ENCODE data around the gene TBC1D22A.
A peak's percentile ranks its signal among the peaks of the same experiment; 100 is the strongest.

The TBC1D22A gene

DNA sequence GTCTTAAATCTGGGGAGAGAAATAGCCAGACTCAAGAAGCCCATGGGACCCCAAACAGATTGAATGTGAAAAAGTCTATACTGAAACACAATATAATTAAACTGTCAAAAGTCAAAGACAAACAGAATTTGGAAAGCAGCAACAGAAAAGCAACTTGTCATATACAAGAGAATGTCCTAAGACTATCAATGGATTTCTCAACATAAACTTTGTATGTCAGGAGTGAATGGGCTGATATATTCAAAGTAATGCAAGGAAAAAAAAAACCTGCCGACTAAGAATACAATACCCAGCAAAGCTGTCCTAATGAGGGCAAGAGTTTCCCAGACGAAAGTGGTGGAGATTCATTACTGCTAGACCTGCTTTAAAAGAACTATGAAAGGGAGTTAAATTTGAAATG lies 73.2 kb downstream of the TBC1D22A start:
- no peak for DNase-seq (ENCODE audit: low read depth)

DNA sequence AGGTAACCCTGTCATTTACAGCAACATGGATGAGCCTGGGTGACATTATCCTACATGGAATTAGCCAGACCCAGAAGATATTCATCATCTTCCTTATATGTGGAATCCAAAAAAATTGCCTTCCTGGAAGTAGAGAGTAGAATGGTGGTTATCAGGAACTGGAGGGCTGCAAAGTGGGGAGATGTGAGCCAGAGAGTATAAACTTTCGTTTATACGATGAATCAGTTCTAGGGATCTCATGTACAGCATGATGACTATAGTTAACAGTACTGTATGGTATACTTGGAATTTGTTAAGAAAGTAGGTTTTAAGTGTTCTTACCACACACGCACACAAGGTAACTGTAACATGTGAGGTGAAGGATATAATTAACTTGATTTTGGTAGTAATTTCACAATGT lies 79.1 kb downstream of the TBC1D22A start:
- no peak for DNase-seq (ENCODE audit: low read depth)

DNA sequence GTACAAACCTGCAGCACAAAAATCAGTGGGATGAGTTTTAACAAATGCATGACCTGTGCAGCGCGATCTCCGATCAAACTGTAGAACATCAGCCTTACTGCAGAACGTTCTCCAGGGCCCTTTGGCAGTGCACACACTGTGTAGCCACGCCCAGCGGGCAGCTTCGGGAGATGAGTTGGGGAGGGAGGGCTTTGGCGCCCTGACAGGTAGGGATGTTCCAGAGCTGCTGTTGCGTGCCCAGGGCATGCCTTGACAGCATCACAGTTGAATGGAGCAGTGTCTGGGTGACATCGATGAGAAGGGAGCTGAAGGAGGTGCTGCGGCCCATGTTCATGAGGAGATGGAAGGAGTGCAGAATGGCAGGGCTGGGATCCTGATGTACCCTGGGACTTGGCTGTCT lies 80.2 kb downstream of the TBC1D22A start:
- DNase-seq (ENCODE audit: low read depth) = no peak

DNA sequence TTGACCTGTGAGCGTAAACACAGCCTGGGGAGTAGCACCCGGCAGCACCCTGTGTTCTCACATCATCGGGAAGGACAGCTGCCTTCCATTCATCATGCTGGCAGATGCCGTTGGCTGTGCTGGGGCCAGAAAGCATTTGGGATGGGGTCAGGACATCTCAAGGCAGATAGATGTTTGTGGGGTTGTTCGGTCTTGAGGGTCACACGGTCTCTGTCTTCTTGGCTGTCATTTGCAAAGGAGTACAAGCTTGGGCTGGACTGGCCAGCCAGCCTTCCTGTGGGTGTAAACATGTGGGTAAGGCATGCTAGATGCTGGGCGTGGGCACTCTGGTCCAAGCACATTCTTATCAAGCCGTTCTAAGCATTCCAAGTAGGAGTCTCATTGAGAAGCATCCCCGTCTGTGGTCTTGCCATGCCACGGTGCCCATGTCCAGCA lies 81.4 kb downstream of the TBC1D22A start:
- DNase-seq (ENCODE audit: low read depth) = peak; percentile 28

DNA sequence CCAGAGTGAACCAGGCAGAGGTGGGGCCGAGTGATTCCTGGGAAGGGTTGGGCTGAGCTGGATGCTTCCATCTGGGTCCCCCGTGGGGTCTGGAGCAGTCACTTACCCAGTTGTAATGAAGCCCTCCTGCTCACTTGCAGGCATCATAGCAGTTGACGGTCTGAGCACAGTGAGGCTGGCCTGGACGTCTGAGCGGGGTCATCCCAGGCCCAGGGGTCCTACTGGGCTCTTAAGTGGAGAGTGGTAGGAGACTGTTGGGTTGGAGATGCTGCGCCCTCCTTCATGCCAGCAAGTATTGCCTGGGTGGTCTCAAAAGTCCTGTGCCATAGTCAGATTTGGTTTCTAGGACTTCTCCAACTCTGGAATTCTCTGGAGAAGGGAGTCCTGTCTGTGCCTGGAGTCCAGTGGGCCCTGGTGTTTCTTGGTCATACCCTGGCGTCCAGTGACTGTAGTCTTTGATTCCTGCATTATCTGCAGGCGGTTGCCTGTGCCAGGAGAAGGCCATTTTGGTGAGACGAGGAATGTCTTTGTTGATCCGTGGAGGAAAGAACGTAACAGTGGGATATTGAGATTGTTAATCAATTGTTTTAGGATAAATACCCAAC lies 82.3 kb downstream of the TBC1D22A start:
- DNase-seq (ENCODE audit: low read depth) = no peak

DNA sequence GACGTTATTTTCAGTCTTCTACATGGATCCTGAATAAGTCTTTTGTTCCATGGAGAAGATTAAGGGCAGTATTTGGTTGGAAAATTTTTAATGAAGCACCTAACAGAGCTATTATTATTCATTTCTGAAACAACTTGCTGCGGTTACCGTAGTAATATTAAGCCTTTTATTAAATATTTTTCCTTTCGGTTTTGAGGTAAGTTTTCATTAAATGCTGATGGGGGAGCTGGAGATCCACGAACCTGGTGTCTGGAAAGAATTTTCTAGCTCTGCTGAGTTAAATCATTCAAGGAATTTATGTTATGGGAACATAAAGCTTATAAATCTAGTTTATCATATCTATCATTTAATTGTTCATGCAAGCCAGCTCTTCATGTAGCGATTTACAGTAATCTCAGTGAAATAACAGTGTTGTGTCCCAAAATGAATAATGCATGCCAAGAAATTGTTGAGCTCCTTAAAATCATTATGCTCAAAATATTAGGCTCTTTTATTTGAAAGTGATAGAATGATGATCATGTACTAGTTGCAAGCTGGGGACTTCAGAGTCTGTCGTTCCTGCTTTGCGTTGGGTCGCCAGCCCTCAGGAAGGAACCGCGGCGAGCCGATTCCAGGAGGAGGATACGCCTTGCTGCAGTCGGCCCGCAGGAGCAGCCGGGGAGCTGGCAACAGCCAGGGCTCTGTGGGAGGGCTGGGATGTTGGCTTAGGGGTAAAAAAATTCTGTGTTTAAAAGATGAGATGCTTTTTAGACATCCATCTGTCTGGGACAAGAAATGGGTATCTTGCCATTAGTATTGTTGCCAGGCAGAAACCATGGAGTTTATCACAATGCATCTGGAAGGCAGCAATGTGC lies 83.1 kb downstream of the TBC1D22A start:
- DNase-seq (ENCODE audit: low read depth) = peak; percentile 40

DNA sequence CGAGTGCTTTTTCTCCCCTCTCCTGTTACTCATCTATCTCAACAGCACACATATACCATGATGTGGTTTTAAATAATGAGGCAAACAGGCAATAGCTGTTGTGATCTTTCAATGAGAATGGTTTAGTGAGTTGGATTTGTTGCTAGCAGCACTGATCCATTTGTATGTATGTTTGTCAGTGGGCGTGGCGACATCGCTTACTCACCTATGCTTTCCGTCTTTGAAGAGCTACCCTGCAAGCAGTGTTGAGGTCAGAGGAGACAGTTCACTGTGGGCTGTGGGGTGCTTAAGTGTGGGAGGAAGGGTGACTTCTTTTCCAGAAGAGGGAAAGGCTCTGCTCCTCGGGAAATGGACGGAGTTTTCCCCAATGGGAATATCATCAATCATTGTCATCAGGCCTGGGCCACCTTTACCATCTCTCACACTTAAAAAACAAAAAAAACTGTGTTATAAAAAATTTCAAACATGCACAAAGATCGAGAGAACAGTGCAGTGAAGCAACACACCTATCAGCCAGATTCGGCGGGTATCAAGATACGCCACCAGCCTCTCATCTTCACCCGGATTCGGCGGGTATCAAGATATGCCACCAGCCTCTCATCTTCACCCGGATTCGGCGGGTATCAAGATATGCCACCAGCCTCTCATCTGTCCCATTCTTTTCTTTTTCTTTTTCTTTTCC lies 83.8 kb downstream of the TBC1D22A start:
- peak; percentile 43 for DNase-seq (ENCODE audit: low read depth)

DNA sequence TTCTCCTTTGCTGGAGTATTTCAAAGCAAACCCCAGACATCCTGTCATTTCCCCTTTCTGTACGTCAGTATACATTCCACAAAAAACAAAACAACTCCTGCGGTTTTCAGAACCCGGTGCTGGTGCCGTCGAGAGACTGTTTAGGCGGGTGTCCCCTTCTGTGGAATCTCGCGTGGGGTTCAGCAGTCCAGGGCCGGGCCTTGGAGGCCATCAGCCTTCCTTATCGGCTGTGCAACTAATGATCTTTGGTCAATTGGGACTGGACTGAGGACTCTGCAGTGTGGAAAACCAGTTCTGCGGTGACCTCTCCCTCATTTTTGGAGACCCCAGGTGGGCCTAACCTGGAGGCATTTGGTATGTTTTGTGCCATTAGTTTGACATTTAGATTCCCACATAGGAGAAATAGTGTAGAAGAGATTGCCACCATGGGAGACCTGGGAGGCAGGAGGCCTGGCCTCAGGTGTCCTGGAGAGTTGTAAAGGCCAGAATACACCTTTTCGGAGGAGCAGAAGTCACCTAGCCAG lies 84.4 kb downstream of the TBC1D22A start:
- no peak for DNase-seq (ENCODE audit: low read depth)

DNA sequence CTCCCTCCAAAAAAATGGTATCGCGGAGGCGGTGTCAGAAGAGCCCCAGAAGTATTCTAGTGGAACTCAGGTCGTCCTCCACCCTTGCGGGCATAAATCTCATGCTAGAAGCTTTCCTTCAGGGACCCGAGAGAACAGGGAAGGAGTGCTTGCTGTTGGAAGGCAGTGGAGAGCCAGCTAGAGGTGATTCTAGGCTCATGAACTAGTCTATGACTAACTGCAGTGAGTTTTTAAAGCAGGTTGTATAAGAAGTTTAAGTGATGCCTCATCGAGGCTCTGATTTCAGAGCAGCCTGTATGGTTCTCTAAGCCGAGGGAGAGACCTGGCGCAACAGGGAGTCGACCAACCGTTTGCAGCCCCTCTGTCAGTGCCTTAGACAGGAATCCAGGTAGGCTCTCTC lies 85.7 kb downstream of the TBC1D22A start:
- DNase-seq (ENCODE audit: low read depth) = peak; percentile 56

DNA sequence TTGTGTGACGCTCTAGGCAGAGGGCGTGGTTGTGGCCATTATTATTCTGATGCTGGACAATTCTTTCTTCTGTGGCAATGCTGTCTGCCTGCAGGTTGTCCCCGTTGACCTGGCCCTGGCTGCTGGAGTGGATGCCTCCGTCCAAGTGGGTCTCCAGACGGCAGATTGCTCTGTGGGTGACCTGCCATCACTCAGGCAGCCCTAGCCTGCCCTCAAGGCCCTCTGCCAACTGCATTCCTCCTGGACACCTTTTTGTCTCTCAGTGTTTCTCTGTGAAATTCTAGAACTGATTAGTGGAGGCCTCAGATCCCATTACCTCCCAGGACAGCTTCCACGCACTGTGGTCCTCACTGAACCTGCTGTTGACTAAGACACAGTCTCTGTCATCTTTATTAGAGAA lies 86.7 kb downstream of the TBC1D22A start:
- DNase-seq (ENCODE audit: low read depth) = no peak

DNA sequence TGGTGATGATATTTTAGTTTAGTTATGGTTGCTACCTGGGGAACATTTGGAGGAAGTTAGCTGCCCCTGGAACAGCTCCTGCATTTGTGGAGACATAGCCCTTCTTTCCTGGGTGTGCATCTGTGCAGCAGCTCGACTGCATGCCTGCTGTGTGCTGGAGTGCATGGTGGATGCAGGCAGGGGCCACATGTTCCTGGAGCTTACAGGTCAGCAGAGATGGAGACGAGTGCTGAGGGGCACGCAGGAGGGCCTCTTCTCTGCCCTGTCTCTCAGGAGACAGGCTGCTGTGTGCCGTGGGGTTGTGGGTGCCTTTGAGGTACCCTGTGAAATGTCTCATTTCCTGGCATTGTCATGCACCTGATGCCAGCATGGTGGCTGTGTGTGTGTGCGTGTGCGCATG lies 87.5 kb downstream of the TBC1D22A start:
- no peak for DNase-seq (ENCODE audit: low read depth)

DNA sequence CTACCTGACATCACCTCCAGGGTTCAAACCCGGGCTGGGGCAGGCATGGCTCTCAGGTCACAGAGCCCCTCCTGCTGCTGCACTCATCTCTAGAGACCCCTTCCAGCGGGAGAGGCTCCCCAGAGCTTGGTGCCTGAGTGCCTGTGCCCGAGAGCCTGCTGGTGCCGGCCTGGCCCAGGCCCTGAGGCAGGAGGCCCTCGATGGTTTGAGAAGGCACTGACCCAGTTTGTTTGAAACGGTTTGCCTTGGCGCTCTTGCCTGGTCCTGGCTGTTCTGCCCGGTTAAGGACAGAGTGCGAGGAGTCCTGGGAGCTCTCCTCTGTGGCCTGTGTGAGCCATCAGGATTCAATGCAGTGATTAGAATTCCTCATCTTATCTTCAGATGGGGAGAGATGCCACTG lies 88.9 kb downstream of the TBC1D22A start:
- DNase-seq (ENCODE audit: low read depth) = no peak

DNA sequence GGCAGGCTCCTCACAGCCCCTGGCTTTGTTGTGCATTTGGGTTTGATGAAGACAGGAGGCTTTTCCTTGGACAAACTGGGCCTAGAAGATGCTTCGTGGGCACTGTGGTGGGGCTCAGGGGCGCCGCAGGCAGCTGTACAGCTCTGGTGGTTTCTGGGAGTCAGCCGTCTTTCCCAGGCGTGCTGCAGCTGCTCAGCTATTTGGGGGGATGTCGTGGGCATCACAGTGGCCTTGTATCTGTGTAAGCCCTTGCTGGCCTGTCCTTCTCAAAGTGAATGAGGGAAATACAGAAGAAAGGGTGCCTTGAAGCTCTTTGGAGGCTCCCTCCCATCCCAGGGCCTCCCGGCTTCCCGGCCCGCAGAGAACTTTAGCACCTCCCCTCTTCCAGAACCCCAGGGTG lies 89.5 kb downstream of the TBC1D22A start:
- no peak for DNase-seq (ENCODE audit: low read depth)

DNA sequence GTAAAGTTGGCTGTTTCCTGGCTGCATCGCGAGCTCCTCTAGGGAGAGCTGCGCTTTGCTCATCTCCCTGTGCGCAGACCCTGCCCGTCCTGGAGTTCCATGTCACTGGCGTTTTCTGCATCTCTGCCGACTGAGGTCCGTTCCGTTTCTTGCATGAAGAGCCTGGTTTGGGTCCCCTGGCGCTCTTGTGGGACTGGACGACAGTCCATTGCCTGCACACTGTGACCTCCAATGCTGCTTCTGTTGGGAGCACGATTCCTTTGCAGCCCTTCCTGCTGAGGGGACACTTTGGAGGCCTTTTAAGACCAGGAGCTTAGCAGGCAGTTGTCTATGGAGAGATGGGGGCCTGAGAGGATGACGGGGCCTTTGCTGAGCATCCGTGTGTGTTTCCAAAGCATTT lies 90.3 kb downstream of the TBC1D22A start:
- DNase-seq (ENCODE audit: low read depth) = no peak

DNA sequence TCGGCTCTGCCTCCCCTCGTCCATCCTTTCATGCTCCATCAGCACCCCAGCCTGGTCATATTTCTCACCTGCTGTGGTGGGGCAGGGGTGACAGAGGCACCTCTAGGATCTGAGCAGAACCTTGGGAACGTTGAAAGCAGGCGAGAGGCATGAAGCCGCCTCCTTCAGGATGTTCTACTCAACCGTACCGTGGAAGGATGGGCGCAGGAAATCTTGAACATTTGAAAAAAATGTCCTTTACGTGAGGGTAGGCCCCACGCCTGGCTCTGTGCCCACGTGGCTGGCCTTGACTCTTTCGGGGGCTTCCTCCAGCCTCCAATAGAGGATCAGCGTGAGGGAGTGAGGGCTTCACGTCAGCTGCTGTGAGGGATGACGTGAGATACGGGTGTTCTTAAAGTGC lies 90.7 kb downstream of the TBC1D22A start:
- DNase-seq (ENCODE audit: low read depth) = no peak

DNA sequence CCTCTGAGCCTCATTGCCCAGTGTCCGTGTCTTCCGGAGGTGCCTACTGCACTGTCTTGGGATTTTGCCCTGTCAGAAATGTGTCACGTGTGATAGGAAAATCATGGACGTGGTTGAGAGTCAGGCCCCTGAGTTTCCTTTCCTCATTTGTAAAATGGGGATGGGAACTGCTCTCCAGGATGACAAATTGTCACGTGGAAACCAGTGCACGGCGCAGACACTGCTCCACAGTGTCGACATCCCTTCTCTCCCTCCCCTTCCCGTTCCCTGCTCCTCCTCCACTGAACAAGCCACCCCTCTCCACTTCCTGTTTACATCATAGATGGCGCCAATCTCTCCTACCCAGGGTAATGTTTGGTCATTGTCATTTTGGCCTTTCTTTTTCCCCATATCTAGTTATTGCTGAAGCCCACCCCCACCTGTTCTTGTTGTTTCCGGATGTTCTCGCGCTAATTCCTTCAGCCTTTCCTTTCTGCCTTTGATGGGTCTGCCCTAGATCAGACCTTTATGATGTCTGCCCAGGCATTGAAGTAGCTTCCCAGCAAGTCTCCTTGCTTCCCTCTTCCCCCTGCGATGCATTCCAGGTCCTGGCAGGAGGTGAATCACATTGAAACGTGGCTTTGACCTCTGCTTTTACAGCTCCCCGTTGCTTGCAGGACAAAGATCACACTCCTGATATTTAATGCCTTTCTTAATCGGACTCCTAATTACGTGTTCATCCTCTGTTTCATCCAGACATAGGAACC lies 91.8 kb downstream of the TBC1D22A start:
- peak; percentile 6 for DNase-seq (ENCODE audit: low read depth)

DNA sequence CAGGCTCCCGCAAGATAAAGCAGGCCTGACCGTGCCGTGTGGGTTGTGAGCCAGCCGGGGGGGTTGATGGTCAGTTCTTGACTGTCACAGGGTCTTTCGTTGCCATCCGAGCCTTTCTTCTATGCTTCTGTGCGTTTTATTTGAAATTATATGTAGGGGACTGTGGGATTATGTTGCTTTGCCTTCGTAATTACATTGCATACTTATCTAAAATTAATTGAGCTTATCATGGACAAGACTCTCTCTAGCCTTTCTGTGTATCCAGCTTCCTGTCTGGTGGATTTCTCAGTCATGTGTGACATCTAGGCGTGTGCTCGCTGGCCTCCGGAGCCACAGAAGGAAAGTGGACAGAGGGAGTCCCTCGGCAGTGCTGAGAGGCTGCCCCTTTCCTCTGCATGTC lies 93.2 kb downstream of the TBC1D22A start:
- DNase-seq (ENCODE audit: low read depth) = no peak

DNA sequence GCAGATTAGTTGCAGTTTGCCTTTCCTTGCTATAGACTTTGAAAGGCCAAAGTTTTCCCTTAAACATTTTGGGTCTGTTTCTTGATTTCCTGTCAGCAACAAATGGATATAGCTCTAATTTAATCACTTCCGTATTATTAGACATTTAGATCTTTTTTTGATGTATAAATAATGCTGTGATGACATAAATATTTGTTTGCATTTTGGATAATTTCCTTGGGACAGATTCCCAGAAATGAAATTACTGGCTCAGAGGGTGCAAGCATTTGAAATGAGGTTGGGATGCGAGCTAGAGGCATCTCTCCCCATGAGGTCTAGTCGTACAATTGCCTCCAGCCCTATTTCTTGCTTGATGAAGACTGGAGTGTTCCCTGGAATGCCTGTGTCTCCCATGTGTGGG lies 94.2 kb downstream of the TBC1D22A start:
- DNase-seq (ENCODE audit: low read depth) = no peak

DNA sequence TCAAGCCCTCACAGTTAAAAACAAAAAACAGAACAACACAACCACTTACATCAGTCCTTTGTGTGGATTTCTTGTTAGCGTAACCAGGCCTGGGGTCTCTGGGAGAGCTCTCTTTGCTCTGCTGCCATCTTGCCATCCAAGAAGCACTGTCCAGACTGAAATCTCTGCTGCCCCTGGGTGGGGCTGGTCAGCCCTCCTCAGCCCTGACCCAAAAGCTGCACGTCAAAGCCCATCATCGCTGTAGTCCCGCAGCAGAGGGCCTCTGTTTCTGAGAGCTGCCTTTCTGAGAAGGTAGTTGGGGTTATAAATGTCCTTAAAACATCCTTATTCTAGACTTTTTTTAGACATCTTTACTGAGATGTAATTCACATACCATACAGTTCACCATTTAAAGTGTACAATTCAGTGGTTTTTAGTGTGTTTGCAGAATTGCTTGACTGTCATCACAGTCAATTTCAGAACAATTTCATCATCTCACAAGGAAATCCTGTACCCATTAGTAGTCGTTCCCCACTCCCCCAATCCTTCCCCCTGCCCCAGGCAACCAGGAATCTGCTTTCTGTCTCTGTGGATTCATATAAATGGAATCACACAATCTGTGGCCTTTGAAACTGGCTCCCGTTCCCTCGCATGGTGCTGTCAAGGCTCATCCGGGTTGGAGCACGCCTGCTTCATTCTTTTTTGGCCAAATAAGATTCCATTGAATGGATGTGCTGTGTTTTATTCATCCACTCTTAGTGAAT lies 94.9 kb downstream of the TBC1D22A start:
- DNase-seq (ENCODE audit: low read depth) = no peak

DNA sequence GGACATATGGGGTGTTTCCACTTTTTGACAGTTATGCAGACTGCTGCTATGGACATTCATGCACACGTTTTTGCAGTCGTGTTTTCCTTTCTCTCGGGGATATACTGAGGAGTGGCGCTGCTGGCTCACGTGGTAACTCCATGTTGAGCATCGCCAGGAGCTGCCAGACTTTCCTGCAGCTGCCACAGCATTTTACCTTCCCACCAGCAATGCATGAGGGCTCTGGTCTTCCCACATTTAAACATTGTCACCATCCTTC lies 95.4 kb downstream of the TBC1D22A start:
- DNase-seq (ENCODE audit: low read depth) = no peak

DNA sequence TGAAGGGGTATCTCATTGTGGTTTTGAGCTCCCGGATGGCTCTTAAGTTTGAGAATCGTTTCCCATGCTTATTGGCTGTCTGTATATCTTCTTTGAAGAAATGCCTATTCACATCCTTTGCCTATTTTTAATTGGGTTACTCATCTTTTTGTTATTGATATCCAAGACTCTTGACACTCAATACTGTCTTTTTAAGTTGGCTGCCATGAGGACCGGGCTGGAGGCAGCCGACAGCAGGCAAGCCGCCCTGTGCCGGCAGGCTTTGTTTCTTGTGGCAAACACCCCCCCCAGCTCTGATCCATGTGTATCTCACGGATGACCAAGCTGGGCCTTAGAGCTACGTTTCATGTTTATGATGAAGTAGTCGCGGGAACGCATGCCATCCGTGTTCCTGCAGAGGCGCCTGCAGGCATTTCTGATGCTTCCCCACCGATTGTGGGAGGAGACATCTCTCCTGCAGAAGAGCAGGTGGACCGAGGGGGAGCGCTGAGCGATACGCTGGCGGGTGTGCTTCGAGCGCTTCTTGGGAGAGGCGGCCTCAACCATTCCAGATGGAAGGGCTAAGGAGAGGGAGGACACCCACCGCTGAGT lies 95.8 kb downstream of the TBC1D22A start:
- no peak for DNase-seq (ENCODE audit: low read depth)

All from ELR (cell line).